Kidney epithelial cell (primary cell): ENCODE measurements around the gene ARHGAP45. TPM values are rescaled to one million over a fixed set of nuclear protein-coding genes. Genes with fewer than 3 reads are reported as not detected.

Experiments used
- DNase-seq: peaks from one replicate; pipeline ENCODE4 v3.0.0-alpha.2; 2010; ENCODE audit warnings: low read depth
- H3K27me3 ChIP-seq: 2 replicates; pipeline ENCODE4 v1.6.0; 2011; ENCODE audit warnings: low read length; ENCODE audit not compliant: control insufficient read depth, insufficient read depth
- H3K36me3 ChIP-seq: 2 replicates; pipeline ENCODE4 v1.5.1; 2011; ENCODE audit warnings: low read length; ENCODE audit not compliant: control insufficient read depth, insufficient read depth
- H3K4me3 ChIP-seq: 2 replicates; pipeline ENCODE4 v1.5.1; 2011; ENCODE audit warnings: low read depth, mild to moderate bottlenecking, control low read depth, low read length
- total RNA-seq: library from RNA; depleted of rRNA; stranded (reverse); fragments of >200 nt; gene quantifications from 2 replicates; pipeline ENCODE4 v1.2.3, GENCODE V29; 2015
- TF ChIP-seq, protein P1 (sequence below): IDR thresholded peaks from 2 replicates; pipeline ENCODE4 v1.5.1; 2011; ENCODE audit warnings: mild to moderate bottlenecking, moderate library complexity, low read length, control low read depth, inconsistent platforms; ENCODE audit not compliant: insufficient read depth, poor library complexity, severe bottlenecking

ARHGAP45 gene
- total RNA-seq, 1 donor from 2014 or later: 4.2 TPM

DNA sequence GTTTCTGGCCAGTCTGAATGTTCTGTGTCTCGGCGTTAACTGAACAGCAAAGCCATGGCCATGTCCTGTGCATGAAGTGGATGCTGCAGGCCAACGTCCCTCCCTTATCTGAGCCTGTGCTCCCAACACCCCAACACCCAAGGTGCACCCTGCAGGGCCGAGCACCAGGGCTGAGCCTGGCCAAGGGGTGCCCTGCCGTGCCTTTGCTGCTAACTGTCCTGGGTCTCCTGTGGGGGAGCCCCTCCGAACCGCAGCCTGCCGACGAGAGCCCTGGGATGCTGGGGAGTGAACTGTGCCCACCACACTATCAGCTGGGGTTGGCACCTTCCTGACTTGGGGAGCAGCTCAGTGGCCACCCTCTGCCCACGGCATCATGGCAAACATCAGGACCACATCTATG, 54.4 kb downstream of the ARHGAP45 start:
- TF ChIP-seq, protein P1, sequence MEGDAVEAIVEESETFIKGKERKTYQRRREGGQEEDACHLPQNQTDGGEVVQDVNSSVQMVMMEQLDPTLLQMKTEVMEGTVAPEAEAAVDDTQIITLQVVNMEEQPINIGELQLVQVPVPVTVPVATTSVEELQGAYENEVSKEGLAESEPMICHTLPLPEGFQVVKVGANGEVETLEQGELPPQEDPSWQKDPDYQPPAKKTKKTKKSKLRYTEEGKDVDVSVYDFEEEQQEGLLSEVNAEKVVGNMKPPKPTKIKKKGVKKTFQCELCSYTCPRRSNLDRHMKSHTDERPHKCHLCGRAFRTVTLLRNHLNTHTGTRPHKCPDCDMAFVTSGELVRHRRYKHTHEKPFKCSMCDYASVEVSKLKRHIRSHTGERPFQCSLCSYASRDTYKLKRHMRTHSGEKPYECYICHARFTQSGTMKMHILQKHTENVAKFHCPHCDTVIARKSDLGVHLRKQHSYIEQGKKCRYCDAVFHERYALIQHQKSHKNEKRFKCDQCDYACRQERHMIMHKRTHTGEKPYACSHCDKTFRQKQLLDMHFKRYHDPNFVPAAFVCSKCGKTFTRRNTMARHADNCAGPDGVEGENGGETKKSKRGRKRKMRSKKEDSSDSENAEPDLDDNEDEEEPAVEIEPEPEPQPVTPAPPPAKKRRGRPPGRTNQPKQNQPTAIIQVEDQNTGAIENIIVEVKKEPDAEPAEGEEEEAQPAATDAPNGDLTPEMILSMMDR: no peak
- no peak overlapping the region for H3K4me3 ChIP-seq
- no peak for DNase-seq
- peaks cover 17% of the 10 kb centered on the region for H3K36me3 ChIP-seq
- H3K27me3 ChIP-seq: no peaks in the 10 kb centered on the region

DNA sequence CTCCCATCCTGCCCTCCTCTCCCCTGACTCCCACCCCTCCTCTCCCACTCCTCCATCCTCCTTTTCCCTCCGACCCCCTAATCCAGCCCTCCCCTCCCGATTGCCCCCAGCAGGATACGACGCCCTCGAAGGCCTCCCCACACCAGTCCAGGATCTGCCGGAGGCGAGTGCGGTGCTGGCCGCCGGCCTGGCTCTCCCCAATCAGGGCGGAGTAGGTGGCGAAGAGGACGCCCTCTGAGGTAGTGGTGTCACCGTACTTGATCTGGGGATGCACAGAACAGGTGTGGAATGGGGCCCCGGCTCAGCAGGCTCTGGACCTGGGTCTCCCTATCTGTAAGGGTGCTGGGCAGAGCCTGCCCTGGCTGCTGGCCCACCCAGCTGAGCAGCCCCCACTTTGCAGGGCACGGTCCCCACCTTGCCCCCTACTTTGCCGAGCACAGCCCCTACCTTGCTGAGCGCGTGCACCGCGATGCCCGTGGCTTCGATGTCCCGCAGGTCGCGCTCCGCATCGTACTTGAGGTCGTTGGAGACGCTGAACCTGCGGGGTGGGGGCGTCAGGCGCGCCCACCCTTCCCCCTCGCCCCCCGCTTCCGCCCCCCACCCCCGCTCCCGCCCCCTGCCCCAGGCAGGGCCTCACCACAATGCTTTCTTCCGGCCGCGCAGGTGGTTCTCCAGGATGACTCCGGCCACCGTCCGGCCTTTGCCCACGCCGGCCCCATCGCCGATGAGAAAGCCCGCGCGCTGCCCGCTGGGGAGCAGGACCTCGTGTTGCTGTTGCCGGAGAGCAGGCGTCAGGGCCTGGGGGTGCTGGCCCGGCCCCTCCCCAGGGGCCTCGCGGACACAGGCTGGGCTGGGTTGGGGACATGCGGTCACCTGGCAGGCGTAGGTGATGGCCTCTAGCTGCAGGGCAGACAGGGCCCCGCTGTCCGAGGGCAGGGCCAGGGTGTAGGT, 55.3 kb downstream of the ARHGAP45 start:
- Histone ChIP-seq H3K27me3 (no peaks in the 10 kb centered on the region), H3K36me3 (peaks cover 14% of the 10 kb centered on the region)
- DNase-seq: no peak

DNA sequence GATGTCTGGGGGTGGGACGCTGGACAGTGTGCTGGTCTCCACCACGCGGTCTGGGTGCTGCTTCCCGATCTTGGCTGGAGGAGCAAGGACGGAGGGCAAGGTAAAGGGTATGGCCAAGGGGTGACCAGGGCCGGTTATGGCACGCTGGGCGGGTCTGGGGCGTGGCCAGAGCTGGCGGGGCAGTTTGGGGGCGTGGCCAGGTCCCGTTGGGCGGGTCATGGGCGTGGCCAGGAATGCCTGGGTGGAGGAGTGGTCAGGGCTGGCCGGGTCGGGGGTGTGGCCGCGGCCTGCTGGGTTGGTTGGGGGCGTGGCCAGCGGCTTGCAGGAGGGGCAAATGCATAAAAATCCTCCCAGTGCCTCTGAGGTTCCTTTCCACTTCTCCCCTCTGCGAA, 56.0 kb downstream of the ARHGAP45 start:
- DNase-seq: no peak
- Histone ChIP-seq H3K4me3 (no peak overlapping the region), H3K36me3 (peaks cover 13% of the 10 kb centered on the region), H3K27me3 (no peaks in the 10 kb centered on the region)
- TF ChIP-seq, protein P1: no peak

More for the DNA sequence above, 55.3 kb downstream of the ARHGAP45 start:
- no peak overlapping the region for H3K4me3 ChIP-seq
- TF ChIP-seq, protein P1: no peak

DNA sequence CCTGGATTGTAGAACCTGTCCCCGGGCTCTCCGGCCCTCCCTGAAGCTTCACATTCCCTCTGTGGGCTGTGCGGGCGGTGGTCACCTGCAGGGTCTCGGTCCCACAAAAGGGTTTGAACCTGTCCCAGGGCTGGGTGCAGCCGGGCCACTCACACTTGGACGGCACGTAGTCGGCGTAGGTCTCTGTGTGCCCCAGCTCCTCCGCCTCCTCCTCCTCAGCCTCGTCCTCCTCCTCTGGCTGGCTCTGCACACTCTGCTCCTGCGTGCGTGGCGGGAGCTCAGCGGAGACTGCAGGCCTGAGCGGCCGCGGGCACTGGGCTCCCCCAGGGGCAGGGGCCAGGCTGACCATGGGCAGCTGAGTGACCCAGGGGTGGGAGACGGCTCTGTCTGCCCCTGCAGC, 56.4 kb downstream of the ARHGAP45 start:
- TF ChIP-seq, protein P1: no peak
- no peak for DNase-seq
- Histone ChIP-seq H3K27me3 (no peaks in the 10 kb centered on the region), H3K4me3 (no peak overlapping the region), H3K36me3 (peaks cover 13% of the 10 kb centered on the region)

DNA sequence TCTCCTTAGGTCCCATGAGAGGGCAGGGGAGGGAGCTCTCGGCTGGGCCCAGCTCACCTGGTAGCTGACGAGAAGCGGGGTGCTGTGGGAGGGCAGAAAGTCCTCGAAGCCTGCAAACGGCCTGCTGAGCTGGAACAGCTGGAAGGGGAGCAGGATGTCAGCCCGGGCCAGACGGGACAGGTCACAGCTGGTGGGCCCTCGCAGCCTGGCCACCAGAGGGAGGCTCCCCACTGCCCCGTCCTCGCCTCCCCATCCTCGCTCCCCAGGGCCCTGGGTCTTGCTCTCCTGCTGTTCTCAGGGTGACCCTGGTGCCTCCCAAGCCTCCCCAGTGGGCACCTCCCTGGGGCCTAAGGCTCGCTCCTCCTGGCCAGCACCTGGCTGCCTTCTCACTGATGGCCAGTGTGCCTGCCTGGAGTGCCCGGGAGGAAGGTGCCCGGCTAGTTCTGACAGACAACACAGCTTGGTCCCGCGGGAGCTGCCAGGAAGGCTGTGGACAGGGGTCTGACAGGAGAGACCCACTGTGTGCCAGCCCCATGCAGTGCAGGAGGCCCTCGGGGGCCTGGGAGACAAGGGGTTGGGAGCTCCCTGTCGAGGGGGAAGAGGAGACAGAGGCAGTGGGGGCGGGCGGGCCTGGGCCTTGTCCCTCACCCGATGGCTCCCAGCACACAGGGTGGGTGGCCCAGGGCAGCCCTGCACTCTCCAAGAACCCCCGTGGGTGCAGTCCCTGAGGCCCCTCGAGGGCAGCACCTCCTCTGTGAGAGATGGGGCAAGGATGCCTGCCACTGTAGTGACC, 57.1 kb downstream of the ARHGAP45 start:
- DNase-seq: no peak
- TF ChIP-seq, protein P1: no peak
- H3K27me3 ChIP-seq: no peaks in the 10 kb centered on the region
- H3K4me3 ChIP-seq: no peak overlapping the region
- H3K36me3 ChIP-seq: peaks cover 13% of the 10 kb centered on the region
